Jurkat, Clone E6-1 (cell line): Measurements from ENCODE around the gene AGAP5.

ENCODE experiments used
- DNase-seq: peaks from one replicate; pipeline ENCODE4 v3.0.0-alpha.2; 2011; ENCODE audit warnings: low read depth, low spot score
- H3K4me3 ChIP-seq: 2 replicates; pipeline ENCODE4 v1.5.1; 2011; ENCODE audit warnings: mild to moderate bottlenecking, low read length, control low read depth, moderate library complexity

Gene AGAP5

GRCh38 chr10:73643362-73643761 is 54.5 kb downstream of the AGAP5 start:
- DNase-seq = no peak
- no peak overlapping the region for H3K4me3 ChIP-seq

DNA sequence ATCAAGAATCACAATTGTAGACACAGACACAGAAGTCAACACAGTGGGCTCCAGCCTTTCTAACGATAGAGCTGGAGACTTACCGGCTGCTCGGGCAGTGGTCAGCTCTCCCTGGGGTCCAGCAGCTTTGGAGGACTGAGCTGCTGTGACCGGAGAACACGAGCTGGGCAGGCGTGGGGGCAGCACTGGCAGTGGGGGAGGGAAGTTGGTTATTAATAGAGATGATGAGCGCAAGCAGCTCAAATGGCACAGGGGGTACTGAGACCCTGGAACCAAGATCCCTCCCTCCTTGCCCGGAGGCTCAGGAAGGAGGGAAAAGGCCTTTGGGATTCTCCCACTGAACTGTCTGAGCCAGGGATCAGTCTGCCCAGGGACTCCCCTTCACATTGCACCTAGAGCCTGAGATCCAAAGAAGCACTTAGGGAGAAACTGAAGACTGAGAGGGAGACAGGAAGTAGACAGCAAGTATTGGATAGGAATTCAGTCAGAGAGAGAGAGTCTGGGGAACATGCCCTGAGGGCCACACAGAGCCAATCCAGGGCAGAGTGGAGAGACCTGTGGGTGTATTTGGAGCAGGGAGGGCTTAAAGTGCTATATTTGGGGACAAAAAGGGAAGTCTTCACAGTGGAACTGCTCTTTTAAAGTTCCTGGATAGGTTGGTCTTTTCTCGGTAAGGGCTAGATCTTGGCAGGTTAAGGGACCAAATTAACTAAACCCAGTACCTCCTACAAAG is 56.4 kb downstream of the AGAP5 start, which contains the start of gene MYOZ1:
MYOZ1 (minus strand) TSS at position 147 of the 733 bp plus-strand sequence. CDS start 1,457 bp downstream, outside the sequence.
- no peak for DNase-seq
- H3K4me3 ChIP-seq = no peak within 1 kb of the TSS

DNA sequence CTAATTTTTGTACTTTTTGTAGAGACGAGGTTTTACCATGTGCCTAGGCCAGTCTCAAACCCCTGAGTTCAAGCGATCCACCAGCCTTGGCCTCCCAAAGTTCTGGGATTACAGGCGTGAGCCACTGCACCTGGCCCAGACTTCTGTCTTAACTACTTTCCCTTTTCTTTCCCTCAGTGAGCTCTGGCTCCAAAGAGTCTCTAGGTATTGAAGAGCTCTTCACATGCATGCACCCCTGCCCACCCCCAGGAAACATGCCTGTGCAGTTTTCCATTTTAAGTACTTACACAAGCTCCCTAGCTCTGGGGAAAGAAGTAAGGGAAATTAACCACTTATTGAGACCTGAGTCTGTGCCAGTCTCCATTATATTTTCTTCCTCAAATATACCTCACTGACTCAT is 58.6 kb downstream of the AGAP5 start:
- DNase-seq = no peak
- no peak overlapping the region for H3K4me3 ChIP-seq

GRCh38 chr10:73635781-73636180 is 62.1 kb downstream of the AGAP5 start:
- no peak for DNase-seq
- no peak overlapping the region for H3K4me3 ChIP-seq

DNA sequence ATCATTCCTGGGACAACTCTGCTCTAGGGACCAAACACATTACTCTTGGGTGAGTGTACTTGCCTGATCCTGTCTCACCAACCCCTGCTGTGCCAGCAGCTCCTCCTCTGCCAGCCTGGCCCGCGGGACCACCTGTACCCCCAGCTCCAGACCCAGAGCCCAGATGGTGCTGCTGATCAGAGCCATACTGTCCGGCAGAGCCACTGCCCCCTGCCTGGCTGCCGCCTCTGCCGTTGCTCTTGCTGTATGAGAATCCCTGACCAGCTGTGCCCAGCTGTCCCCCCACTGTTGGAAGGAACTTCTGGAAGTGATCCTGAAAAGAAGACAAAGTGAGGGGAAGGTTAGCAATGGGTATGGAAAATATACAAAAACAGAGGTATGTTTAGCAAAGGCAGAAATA is 63.5 kb downstream of the AGAP5 start:
- DNase-seq = no peak
- H3K4me3 ChIP-seq = no peak overlapping the region

DNA sequence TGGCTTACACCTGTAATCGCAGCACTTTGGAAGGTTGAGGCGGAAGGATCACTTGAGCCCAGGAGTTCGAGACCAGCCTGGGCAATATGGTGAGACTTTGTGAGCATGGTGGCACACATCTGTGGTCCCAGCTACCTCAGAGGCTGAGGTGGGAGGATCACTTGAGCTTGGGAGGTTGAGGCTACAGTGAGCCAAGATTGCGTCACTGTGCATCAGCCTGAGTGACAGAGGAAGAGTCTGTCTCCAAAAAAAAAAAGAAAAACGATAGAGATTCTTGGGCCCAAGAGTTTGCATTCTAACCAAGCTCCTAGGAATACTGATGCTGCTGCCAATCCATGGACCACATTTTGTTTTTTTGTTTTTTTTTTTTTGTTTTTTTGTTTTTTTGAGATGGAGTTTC is 68.7 kb downstream of the AGAP5 start:
- no peak for DNase-seq
- no peak overlapping the region for H3K4me3 ChIP-seq

DNA sequence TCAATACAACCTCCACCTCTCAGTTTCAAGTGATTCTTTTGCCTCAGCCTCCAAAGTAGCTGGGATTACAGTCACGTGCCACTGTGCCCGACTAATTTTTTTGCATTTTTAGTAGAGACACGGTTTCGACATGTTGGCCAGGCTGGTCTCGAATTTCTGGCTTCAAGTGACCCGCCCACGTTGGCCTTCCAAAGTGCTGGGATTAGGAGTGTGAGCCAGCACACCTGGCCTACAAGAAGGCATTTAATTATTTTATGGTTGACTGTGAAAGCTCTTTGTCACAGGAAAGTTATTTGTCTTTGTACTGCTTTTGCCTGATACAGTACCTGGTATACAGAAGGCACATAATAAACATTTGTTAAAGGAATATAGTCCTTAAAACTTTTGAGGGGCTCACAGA is 69.5 kb downstream of the AGAP5 start:
- no peak overlapping the region for H3K4me3 ChIP-seq
- no peak for DNase-seq

- no peak for DNase-seq
- H3K4me3 ChIP-seq = no peak overlapping the region
These were observed 70.6 kb downstream of the AGAP5 start for GRCh38 chr10:73627300-73627699.

GRCh38 chr10:73625884-73626752 is 71.8 kb downstream of the AGAP5 start:
- H3K4me3 ChIP-seq = peak overlapping the region; percentile 100
- DNase-seq = peak; percentile 98

DNA sequence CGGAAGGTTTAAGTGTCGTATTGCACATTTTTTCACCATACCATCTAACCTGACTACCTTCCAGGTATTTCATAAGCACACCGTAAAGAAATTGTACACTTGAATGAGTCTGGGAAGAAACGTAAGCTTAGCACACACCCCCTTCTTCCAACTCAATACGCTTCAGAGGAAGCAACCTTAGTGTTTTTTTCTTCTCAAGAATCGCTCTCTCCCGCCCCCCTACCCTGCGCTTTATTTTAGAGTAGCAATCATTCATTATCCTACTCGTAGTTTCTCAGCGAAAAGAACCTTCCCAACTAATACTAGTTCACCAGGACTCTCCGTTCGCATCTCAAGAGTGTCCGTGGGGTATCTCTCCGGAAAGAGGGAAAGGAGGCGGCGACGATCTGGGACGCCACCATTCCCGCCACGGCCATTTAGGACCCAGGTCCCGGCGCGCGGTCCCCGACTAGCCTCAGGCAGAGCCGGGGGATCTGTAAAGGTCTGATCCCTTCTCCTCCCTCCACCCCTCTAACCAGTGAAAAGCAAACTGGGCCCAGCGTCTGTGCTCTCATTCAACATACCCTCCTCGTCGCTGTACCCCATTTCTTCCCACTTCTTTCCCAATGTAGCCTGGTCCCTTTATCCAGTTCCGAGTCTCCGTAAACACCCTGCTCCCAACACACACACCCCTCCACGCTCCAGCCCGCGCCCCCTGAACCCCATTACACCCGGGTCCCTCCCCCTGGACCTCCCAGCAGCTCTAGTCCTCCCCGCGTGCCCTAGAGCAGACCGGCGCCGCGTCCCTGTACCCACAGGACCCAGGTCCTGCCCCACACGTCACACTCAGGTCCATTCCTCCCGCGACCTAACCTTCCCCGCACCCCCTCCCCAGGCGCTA is 72.7 kb downstream of the AGAP5 start:
- H3K4me3 ChIP-seq = peak overlapping the region; percentile 100
- DNase-seq = no peak
